HepG2 (cell line): ENCODE results near the gene MAN2A1. TPM values are rescaled to one million over a fixed set of nuclear protein-coding genes. Genes with fewer than 3 reads are reported as not detected.

ENCODE experiments used
- ATAC-seq: fragments of 200-7000 bp; cut with Tn5 transposase; 3 replicates; pipeline ENCODE4 v1.9.1; 2020; ENCODE audit warnings: mild to moderate bottlenecking, moderate library complexity
- BruUV-seq: library from RNA; stranded (reverse); fragments of 400-500 nt; replicated peaks from 2 replicates; lab custom pipeline; 2021; lab: Mats Ljungman, UMichigan
- CTCF ChIA-PET: fragments of 300-600 bp; formaldehyde crosslinking; extraction: SDS; loops from one replicate; lab custom pipeline; 2021; ENCODE audit warnings: low total read pairs, inconsistent platforms, low intra/inter-chr PET ratio; lab: Yijun Ruan, JAX
- POLR2A ChIA-PET: fragments of 350-600 bp; sonication (Branson Sonifier 250); formaldehyde crosslinking; loops from one replicate; lab custom pipeline; 2020; ENCODE audit warnings: antibody characterized with exemption, inconsistent platforms; lab: Yijun Ruan, JAX
- DNase-seq: peaks from one replicate; pipeline ENCODE4 v3.0.0-alpha.2; 2015; ENCODE audit warnings: low spot score
- FAIRE-seq: peaks from 3 replicates; lab custom pipeline; 2011; peaks lifted over from hg19 to GRCh38; lab: Jason Lieb, UNC
- H2AFZ ChIP-seq: one replicate; pipeline ENCODE4 v1.6.1; 2011; ENCODE audit warnings: low read length, inconsistent platforms
- H3K27ac ChIP-seq: fragments of 300-600 bp; 3 replicates; pipeline ENCODE4 v1.8.0; 2011; ENCODE audit warnings: mixed run types, mild to moderate bottlenecking, mixed read lengths, low read length, inconsistent platforms; ENCODE audit not compliant: insufficient read depth; ENCODE audit errors: extremely low read length
- H3K27me3 ChIP-seq, 2 experiments: fragments of 200-600 bp in 1 of 2; 2 replicates in 1 of 2; 3 replicates in 1 of 2; pipeline versions ENCODE4 v1.6.0 to v1.8.0; 2011; ENCODE audit warnings: low read length in 2 of 2, mild to moderate bottlenecking in 2 of 2, moderate library complexity in 2 of 2, inconsistent platforms in 1 of 2; ENCODE audit not compliant: insufficient read depth in 2 of 2, control insufficient read depth in 1 of 2
- H3K36me3 ChIP-seq, 2 experiments: fragments of 200-600 bp in 1 of 2; replicated peaks in 1 of 2; 2 replicates in 1 of 2; 3 replicates in 1 of 2; pipeline versions ENCODE4 v1.5.1 to v1.8.0; 2011; ENCODE audit warnings: low read length in 2 of 2, inconsistent platforms in 1 of 2; ENCODE audit not compliant: insufficient read depth in 2 of 2, control insufficient read depth in 1 of 2
- H3K4me1 ChIP-seq: 2 replicates; pipeline ENCODE4 v1.5.1; 2012; ENCODE audit warnings: low read length, inconsistent platforms; ENCODE audit not compliant: insufficient read depth
- H3K4me2 ChIP-seq: 2 replicates; pipeline ENCODE4 v1.6.0; 2011; ENCODE audit warnings: low read depth, low read length, inconsistent platforms
- H3K4me3 ChIP-seq, 3 experiments: fragments of 200-600 bp in 1 of 3; sonication (generic), shearing (Covaris generic) in 1 of 3; replicated peaks in 1 of 3; 2 replicates each; pipeline ENCODE4 v1.5.1; 2011 to 2016; ENCODE audit warnings: low read length in 3 of 3, inconsistent platforms in 2 of 3, low read depth in 2 of 3, mild to moderate bottlenecking in 2 of 3, control low read depth in 1 of 3, mixed read lengths in 1 of 3; ENCODE audit not compliant: insufficient read depth in 1 of 3
- H3K79me2 ChIP-seq: one replicate; pipeline ENCODE4 v1.6.1; 2011; ENCODE audit warnings: low read length, inconsistent platforms; ENCODE audit not compliant: insufficient read depth
- H3K9ac ChIP-seq: 2 replicates; pipeline ENCODE4 v1.6.0; 2011; ENCODE audit warnings: mild to moderate bottlenecking, low read depth, low read length, inconsistent platforms; ENCODE audit not compliant: insufficient read depth
- H3K9me3 ChIP-seq: 2 replicates; pipeline ENCODE4 v1.5.1; 2012; ENCODE audit warnings: mild to moderate bottlenecking, low read length
- H4K20me1 ChIP-seq: 2 replicates; pipeline ENCODE4 v1.6.0; 2011; ENCODE audit warnings: inconsistent platforms, mild to moderate bottlenecking, low read length, moderate library complexity; ENCODE audit not compliant: insufficient read depth
- HOMEZ ChIP-seq: IDR thresholded peaks from 2 replicates; pipeline ENCODE4 v1.6.1; 2016; ENCODE audit warnings: low read depth
- MTA1 ChIP-seq: sonication (generic); formaldehyde crosslinking; IDR thresholded peaks from 2 replicates; pipeline ENCODE4 v1.4.0; 2020; ENCODE audit warnings: missing genetic modification reagents, mild to moderate bottlenecking, borderline replicate concordance
- NFYB ChIP-seq: sonication (generic); formaldehyde crosslinking; IDR thresholded peaks from 2 replicates; pipeline ENCODE4 v1.4.0; 2020; ENCODE audit warnings: missing genetic modification reagents
- RXRA ChIP-seq: sonication (generic); formaldehyde crosslinking; IDR thresholded peaks from 2 replicates; pipeline ENCODE4 v1.5.1; 2020; ENCODE audit warnings: missing genetic modification reagents
- SALL1 ChIP-seq: sonication (generic); formaldehyde crosslinking; IDR thresholded peaks from 2 replicates; pipeline ENCODE4 v1.8.0; 2022; ENCODE audit warnings: mild to moderate bottlenecking, missing genetic modification reagents
- TAF15 ChIP-seq: fragments of 200-400 bp; formaldehyde crosslinking; IDR thresholded peaks from one replicate; pipeline ENCODE4 v1.6.1; 2018; ENCODE audit warnings: mild to moderate bottlenecking, low read depth, low read length; ENCODE audit not compliant: poor library complexity, severe bottlenecking
- ZNF143 ChIP-seq: sonication (generic); formaldehyde crosslinking; IDR thresholded peaks from 2 replicates; pipeline ENCODE4 v1.4.0; 2020; ENCODE audit warnings: missing genetic modification reagents
- ZNF572 ChIP-seq: sonication (generic); formaldehyde crosslinking; IDR thresholded peaks from 2 replicates; pipeline ENCODE4 v1.5.1; 2020; ENCODE audit warnings: mild to moderate bottlenecking, missing genetic modification reagents
- ZNF605 ChIP-seq: sonication (generic); formaldehyde crosslinking; IDR thresholded peaks from 2 replicates; pipeline ENCODE4 v1.8.0; 2022; ENCODE audit warnings: mild to moderate bottlenecking, missing genetic modification reagents
- ZNF776 ChIP-seq: sonication (generic); formaldehyde crosslinking; IDR thresholded peaks from 2 replicates; pipeline ENCODE4 v1.4.0; 2020; ENCODE audit warnings: mild to moderate bottlenecking, missing genetic modification reagents
- WGBS: methylation state at CpG from one replicate; pipeline ENCODE4 v1.1.6; 2017; ENCODE audit warnings: low lambda C conversion rate; 5-methylcytosine and 5-hydroxymethylcytosine counted together
- in situ Hi-C: cut with HindIII; loops from 2 replicates; pipeline ENCODE4 v1.10.0; 2017; ENCODE audit warnings: low pct_unique_long_range_greater_than_20kb; ENCODE audit not compliant: extremely low pct_ligation_motif_present
- intact Hi-C: fragments of 100-400 bp; cut with micrococcal nuclease; formaldehyde crosslinking; loops from one replicate; pipeline ENCODE4 v1.10.0; 2022; ENCODE audit not compliant: unreplicated experiment
- polyA plus RNA-seq, 8 experiments: library from polyadenylated mRNA; depleted of rRNA in 3 of 8; stranded (reverse) in 7 of 8; unstranded in 1 of 8; fragments of >200 nt; fragmentation: Illumina TruSeq in 4 of 8; extraction: Trizol in 4 of 8; gene quantifications; 2 replicates each; pipeline versions ENCODE4 v1.2.1 to v1.2.3, GENCODE V29; 2011 to 2016; ENCODE audit warnings: low read depth in 4 of 8, missing spikeins in 1 of 8, mixed read lengths in 1 of 8; ENCODE audit not compliant: insufficient read depth in 1 of 8
- total RNA-seq, 5 experiments: library from RNA; depleted of rRNA; stranded (reverse); fragments of >200 nt; fragmentation: Illumina TruSeq; extraction: Trizol; gene quantifications; 2 replicates each; pipeline ENCODE4 v1.2.3, GENCODE V29; 2016; ENCODE audit warnings: low read depth in 1 of 5

Gene MAN2A1
- total and polyA plus RNA-seq, 2 of the 13 experiments (the other 11 are each of a cell fraction or from before 2014, with no cell fraction given) = 56.2 to 80.5 TPM

- intact Hi-C loops = no loop called here
- H3K4me2 ChIP-seq = no peak overlapping the region
- H4K20me1 ChIP-seq = no peaks in the 10 kb centered on the region
- H3K79me2 ChIP-seq = no peaks in the 10 kb centered on the region
- no peak overlapping the region for H3K9ac ChIP-seq
- FAIRE-seq = no peak
- H3K27me3 ChIP-seq = no peaks in the 10 kb centered on the region
- DNase-seq = no peak
- TF ChIP-seq ZNF143 (CRISPR knock-in tag) (no peak), RXRA (CRISPR knock-in tag) (no peak), HOMEZ (no peak), ZNF605 (CRISPR knock-in tag) (no peak), ZNF776 (CRISPR knock-in tag) (no peak), TAF15 (no peak)
- no peak overlapping the region for H2AFZ ChIP-seq
- H3K4me3 ChIP-seq = no peak overlapping the region
- H3K27ac ChIP-seq = no peak overlapping the region
- 73% methylated on average over 5 of the region's 5 CpGs for WGBS
- ChIA-PET POLR2A (no interaction called here), CTCF (no interaction called here)
- in situ Hi-C loops = no loop called here
- no peaks in the 10 kb centered on the region for H3K36me3 ChIP-seq
- no peaks in the 10 kb centered on the region for H3K9me3 ChIP-seq
- BruUV-seq = no TSS peak
- peaks cover 18% of the 10 kb centered on the region for H3K4me1 ChIP-seq
- no peak for ATAC-seq
Measured at GRCh38 chr5:109910874-109911273, 221.1 kb downstream of the MAN2A1 start.

GRCh38 chr5:109911731-109912130, 222.0 kb downstream of the MAN2A1 start:
- H3K79me2 ChIP-seq = no peaks in the 10 kb centered on the region
- H3K9ac ChIP-seq = no peak overlapping the region
- no peak for ATAC-seq
- H3K27me3 ChIP-seq = no peaks in the 10 kb centered on the region
- no peaks in the 10 kb centered on the region for H3K36me3 ChIP-seq
- no peak overlapping the region for H2AFZ ChIP-seq
- FAIRE-seq = no peak
- peaks cover 12% of the 10 kb centered on the region for H3K4me1 ChIP-seq
- no peak for DNase-seq
- no peak overlapping the region for H3K27ac ChIP-seq
- intact Hi-C loops = no loop called here
- 93% methylated on average over 3 of the region's 3 CpGs for WGBS
- H3K4me2 ChIP-seq = no peak overlapping the region
- CTCF ChIA-PET = no interaction called here
- H3K9me3 ChIP-seq = no peaks in the 10 kb centered on the region
- POLR2A ChIA-PET = no interaction called here
- H4K20me1 ChIP-seq = no peaks in the 10 kb centered on the region
- TF ChIP-seq MTA1 (CRISPR knock-in tag) (no peak), SALL1 (CRISPR knock-in tag) (no peak), ZNF572 (CRISPR knock-in tag) (no peak), NFYB (CRISPR knock-in tag) (no peak)
- BruUV-seq = no TSS peak
- in situ Hi-C loops = no loop called here
- H3K4me3 ChIP-seq = no peak overlapping the region
